ENCODE measurements around the gene GIPC3. TPM values are rescaled to one million over a fixed set of nuclear protein-coding genes. Genes with fewer than 3 reads are reported as not detected.

Gene GIPC3
- polyA plus RNA-seq, 4 donors = 0.54 to 1.1 (median 0.62) TPM; not detected in 1

GRCh38 chr19:3619631-3620012 lies 34.3 kb downstream of the GIPC3 start:
- peaks cover 0 to 88% (median 6%) of the 10 kb centered on the region in 3 donors for H3K36me3 ChIP-seq (ENCODE audit: control insufficient read depth in 3 of 3, insufficient read depth in 2 of 3, low read depth in 1 of 3, low read length in 3 of 3)
- H3K9me3 ChIP-seq (ENCODE audit: control insufficient read depth in 2 of 2, insufficient read depth in 1 of 2, low read depth in 1 of 2, low read length in 1 of 2) = no peaks in the 10 kb centered on the region
- no peak for DNase-seq
- H3K27ac ChIP-seq (ENCODE audit: low read depth in 1 of 3, low read length in 2 of 3) = no peak overlapping the region
- WGBS, 3 donors = 84 to 90% (median 85%) methylated on average over 15 to 17 of the region's 17 CpGs
- peaks cover 0 to 4% (median 0%) of the 10 kb centered on the region in 3 donors for H3K4me1 ChIP-seq (ENCODE audit: control insufficient read depth in 3 of 3, insufficient read depth in 2 of 3, low read depth in 1 of 3, low read length in 2 of 3)
- no peak overlapping the region for H3K4me3 ChIP-seq (ENCODE audit: low read depth in 1 of 3, low read length in 3 of 3)
- no peak for FAIRE-seq
- H3K27me3 ChIP-seq (ENCODE audit: control insufficient read depth in 3 of 3, insufficient read depth in 3 of 3, low read length in 3 of 3) = no peaks in the 10 kb centered on the region

GRCh38 chr19:3620145-3620816 lies 35.0 kb downstream of the GIPC3 start:
- H3K36me3 ChIP-seq (ENCODE audit: control insufficient read depth in 3 of 3, insufficient read depth in 2 of 3, low read depth in 1 of 3, low read length in 3 of 3) = peaks cover 0 to 82% (median 6%) of the 10 kb centered on the region in 3 donors
- H3K27me3 ChIP-seq (ENCODE audit: control insufficient read depth in 3 of 3, insufficient read depth in 3 of 3, low read length in 3 of 3) = no peaks in the 10 kb centered on the region
- DNase-seq (no peak), FAIRE-seq (no peak)
- no peak overlapping the region for H3K4me3 ChIP-seq (ENCODE audit: low read depth in 1 of 3, low read length in 3 of 3)
- no peaks in the 10 kb centered on the region for H3K9me3 ChIP-seq (ENCODE audit: control insufficient read depth in 2 of 2, insufficient read depth in 1 of 2, low read depth in 1 of 2, low read length in 1 of 2)
- peaks cover 0 to 7% (median 0%) of the 10 kb centered on the region in 3 donors for H3K4me1 ChIP-seq (ENCODE audit: control insufficient read depth in 3 of 3, insufficient read depth in 2 of 3, low read depth in 1 of 3, low read length in 2 of 3)
- 86 to 90% (median 88%) methylated on average over 15 to 19 of the region's 19 CpGs for WGBS, 3 donors
- no peak overlapping the region for H3K27ac ChIP-seq (ENCODE audit: low read depth in 1 of 3, low read length in 2 of 3)

GRCh38 chr19:3620817-3621547 lies 35.7 kb downstream of the GIPC3 start:
- no peaks in the 10 kb centered on the region for H3K27me3 ChIP-seq (ENCODE audit: control insufficient read depth in 3 of 3, insufficient read depth in 3 of 3, low read length in 3 of 3)

GRCh38 chr19:3621689-3622088 lies 36.4 kb downstream of the GIPC3 start:
- H3K9me3 ChIP-seq (ENCODE audit: control insufficient read depth in 2 of 2, insufficient read depth in 1 of 2, low read depth in 1 of 2, low read length in 1 of 2) = no peaks in the 10 kb centered on the region
- FAIRE-seq (no peak), DNase-seq (no peak)
- H3K27me3 ChIP-seq (ENCODE audit: control insufficient read depth in 3 of 3, insufficient read depth in 3 of 3, low read length in 3 of 3) = no peaks in the 10 kb centered on the region
- no peak overlapping the region for H3K27ac ChIP-seq (ENCODE audit: low read depth in 1 of 3, low read length in 2 of 3)
- peaks cover 0 to 72% (median 6%) of the 10 kb centered on the region in 3 donors for H3K36me3 ChIP-seq (ENCODE audit: control insufficient read depth in 3 of 3, insufficient read depth in 2 of 3, low read depth in 1 of 3, low read length in 3 of 3)
- peaks cover 0 to 14% (median 0%) of the 10 kb centered on the region in 3 donors for H3K4me1 ChIP-seq (ENCODE audit: control insufficient read depth in 3 of 3, insufficient read depth in 2 of 3, low read depth in 1 of 3, low read length in 2 of 3)
- WGBS, 3 donors = 90 to 93% (median 93%) methylated on average over 15 of the region's 15 CpGs
- H3K4me3 ChIP-seq (ENCODE audit: low read depth in 1 of 3, low read length in 3 of 3) = no peak overlapping the region

More at GRCh38 chr19:3620817-3621547, 35.7 kb downstream of the GIPC3 start:
- Histone ChIP-seq H3K4me1 (ENCODE audit: control insufficient read depth in 3 of 3, insufficient read depth in 2 of 3, low read depth in 1 of 3, low read length in 2 of 3) (peaks cover 0 to 14% (median 0%) of the 10 kb centered on the region in 3 donors), H3K4me3 (ENCODE audit: low read depth in 1 of 3, low read length in 3 of 3) (no peak overlapping the region), H3K27ac (ENCODE audit: low read depth in 1 of 3, low read length in 2 of 3) (no peak overlapping the region), H3K9me3 (ENCODE audit: control insufficient read depth in 2 of 2, insufficient read depth in 1 of 2, low read depth in 1 of 2, low read length in 1 of 2) (no peaks in the 10 kb centered on the region), H3K36me3 (ENCODE audit: control insufficient read depth in 3 of 3, insufficient read depth in 2 of 3, low read depth in 1 of 3, low read length in 3 of 3) (peaks cover 0 to 75% (median 6%) of the 10 kb centered on the region in 3 donors)
- FAIRE-seq = no peak
- no peak for DNase-seq
- 88 to 92% (median 88%) methylated on average over 22 to 24 of the region's 24 CpGs for WGBS, 3 donors

GRCh38 chr19:3622224-3622623 lies 36.9 kb downstream of the GIPC3 start:
- H3K4me1 ChIP-seq (ENCODE audit: control insufficient read depth in 3 of 3, insufficient read depth in 2 of 3, low read depth in 1 of 3, low read length in 2 of 3) = peaks cover 0 to 14% (median under 1%) of the 10 kb centered on the region in 3 donors
- H3K36me3 ChIP-seq (ENCODE audit: control insufficient read depth in 3 of 3, insufficient read depth in 2 of 3, low read depth in 1 of 3, low read length in 3 of 3) = peaks cover 0 to 67% (median 6%) of the 10 kb centered on the region in 3 donors
- H3K4me3 ChIP-seq (ENCODE audit: low read depth in 1 of 3, low read length in 3 of 3) = no peak overlapping the region
- H3K27me3 ChIP-seq (ENCODE audit: control insufficient read depth in 3 of 3, insufficient read depth in 3 of 3, low read length in 3 of 3) = no peaks in the 10 kb centered on the region
- no peak for DNase-seq
- no peak overlapping the region for H3K27ac ChIP-seq (ENCODE audit: low read depth in 1 of 3, low read length in 2 of 3)
- FAIRE-seq = no peak
- H3K9me3 ChIP-seq (ENCODE audit: control insufficient read depth in 2 of 2, insufficient read depth in 1 of 2, low read depth in 1 of 2, low read length in 1 of 2) = no peaks in the 10 kb centered on the region
- 84 to 90% (median 90%) methylated on average over 12 of the region's 12 CpGs for whole genome bisulfite sequencing, 3 donors

- Histone ChIP-seq H3K27ac (ENCODE audit: low read depth in 1 of 3, low read length in 2 of 3) (no peak overlapping the region), H3K27me3 (ENCODE audit: control insufficient read depth in 3 of 3, insufficient read depth in 3 of 3, low read length in 3 of 3) (no peaks in the 10 kb centered on the region), H3K4me3 (ENCODE audit: low read depth in 1 of 3, low read length in 3 of 3) (no peak overlapping the region), H3K9me3 (ENCODE audit: control insufficient read depth in 2 of 2, insufficient read depth in 1 of 2, low read depth in 1 of 2, low read length in 1 of 2) (no peaks in the 10 kb centered on the region), H3K36me3 (ENCODE audit: control insufficient read depth in 3 of 3, insufficient read depth in 2 of 3, low read depth in 1 of 3, low read length in 3 of 3) (peaks cover 0 to 53% (median 6%) of the 10 kb centered on the region in 3 donors), H3K4me1 (ENCODE audit: control insufficient read depth in 3 of 3, insufficient read depth in 2 of 3, low read depth in 1 of 3, low read length in 2 of 3) (peaks cover 0 to 10% (median 2%) of the 10 kb centered on the region in 3 donors)
- DNase-seq = no peak
- no peak for FAIRE-seq
- WGBS, 3 donors = 93 to 97% (median 93%) methylated on average over 34 of the region's 34 CpGs
These were observed 38.4 kb downstream of the GIPC3 start for GRCh38 chr19:3623716-3624115.

- Histone ChIP-seq H3K27ac (ENCODE audit: low read depth in 1 of 3, low read length in 2 of 3) (peak overlapping the region; percentile 84 to 97 (median 93)), H3K9me3 (ENCODE audit: control insufficient read depth in 2 of 2, insufficient read depth in 1 of 2, low read depth in 1 of 2, low read length in 1 of 2) (no peaks in the 10 kb centered on the region), H3K36me3 (ENCODE audit: control insufficient read depth in 3 of 3, insufficient read depth in 2 of 3, low read depth in 1 of 3, low read length in 3 of 3) (peaks cover 0 to 40% (median 4%) of the 10 kb centered on the region in 3 donors), H3K4me1 (ENCODE audit: control insufficient read depth in 3 of 3, insufficient read depth in 2 of 3, low read depth in 1 of 3, low read length in 2 of 3) (peaks cover 0 to 10% (median 2%) of the 10 kb centered on the region in 3 donors), H3K4me3 (ENCODE audit: low read depth in 1 of 3, low read length in 3 of 3) (peak overlapping the region; percentile 65 to 91 (median 80)), H3K27me3 (ENCODE audit: control insufficient read depth in 3 of 3, insufficient read depth in 3 of 3, low read length in 3 of 3) (no peaks in the 10 kb centered on the region)
- FAIRE-seq (no peak), DNase-seq (no peak)
- 0 to 1% (median 1%) methylated on average over 20 to 21 of the region's 21 CpGs for WGBS, 3 donors
These were observed 40.8 kb downstream of the GIPC3 start for GRCh38 chr19:3625996-3626472.

- Histone ChIP-seq H3K27ac (ENCODE audit: low read depth in 1 of 3, low read length in 2 of 3) (peak within 1 kb of the TSS; percentile 84 to 97 (median 93)), H3K4me3 (ENCODE audit: low read depth in 1 of 3, low read length in 3 of 3) (peak within 1 kb of the TSS; percentile 65 to 91 (median 80)), H3K9me3 (ENCODE audit: control insufficient read depth in 2 of 2, insufficient read depth in 1 of 2, low read depth in 1 of 2, low read length in 1 of 2) (no peaks in the 10 kb centered on the region), H3K36me3 (ENCODE audit: control insufficient read depth in 3 of 3, insufficient read depth in 2 of 3, low read depth in 1 of 3, low read length in 3 of 3) (peaks cover under 1 to 40% (median 4%) of the 10 kb centered on the region in 3 donors), H3K4me1 (ENCODE audit: control insufficient read depth in 3 of 3, insufficient read depth in 2 of 3, low read depth in 1 of 3, low read length in 2 of 3) (peaks cover 0 to 10% (median 2%) of the 10 kb centered on the region in 3 donors), H3K27me3 (ENCODE audit: control insufficient read depth in 3 of 3, insufficient read depth in 3 of 3, low read length in 3 of 3) (no peaks in the 10 kb centered on the region)
- 0% methylated on average over 77 to 80 of the region's 80 CpGs for WGBS, 3 donors
- DNase-seq (peak; percentile 99 to 100), FAIRE-seq (peak; percentile 15)
These were observed 41.4 kb downstream of the GIPC3 start, which contains the start of gene CACTIN for GRCh38 chr19:3626473-3627350. Gene CACTIN, minus strand, starts transcription at chr19:3626790. Its CDS starts 28 bp downstream, at chr19:3626762.

Data from small intestine (tissue), 7 donors.